ENCODE results near the gene VDR. TPM values are rescaled to one million over a fixed set of nuclear protein-coding genes. Genes with fewer than 3 reads are reported as not detected.

VDR gene
- total RNA-seq, 1 experiment from 2014 or later, result 15.4 TPM

DNA sequence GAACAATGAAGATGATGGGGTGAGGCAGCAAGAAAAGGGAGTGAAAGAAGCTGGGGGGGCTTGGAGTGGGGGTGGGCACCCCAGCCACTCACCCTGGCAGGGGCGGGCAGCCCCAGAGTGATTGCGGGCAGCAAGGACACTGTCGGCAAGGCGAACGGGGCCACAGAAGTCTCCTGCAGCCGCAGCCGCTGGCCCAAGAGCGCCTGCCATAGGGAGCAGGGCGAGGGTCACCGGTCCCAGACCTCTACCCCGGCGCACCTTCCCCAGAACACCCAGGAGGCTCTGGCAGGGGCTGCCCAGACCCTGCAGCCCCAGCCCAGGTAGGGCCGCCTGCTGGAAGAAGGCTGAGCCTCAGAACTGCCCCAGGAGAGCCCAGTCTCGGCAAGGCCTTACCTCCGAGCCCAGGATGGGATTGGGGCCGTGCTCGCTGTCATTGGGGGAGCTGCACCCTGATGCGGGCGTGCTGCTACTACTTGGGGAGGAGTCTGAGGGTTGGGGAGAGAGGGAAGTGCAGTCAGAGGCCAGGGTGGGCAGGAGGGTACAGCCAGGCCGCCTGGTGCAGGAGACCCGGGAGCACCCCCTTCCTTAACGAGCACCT, 108.9 kb downstream of the VDR start:
- no peak for DNase-seq (ENCODE audit: low spot score)

- DNase-seq (ENCODE audit: low spot score), result no peak
Observed at GRCh38 chr12:47795121-47795813, 109.5 kb downstream of the VDR start.

DNA sequence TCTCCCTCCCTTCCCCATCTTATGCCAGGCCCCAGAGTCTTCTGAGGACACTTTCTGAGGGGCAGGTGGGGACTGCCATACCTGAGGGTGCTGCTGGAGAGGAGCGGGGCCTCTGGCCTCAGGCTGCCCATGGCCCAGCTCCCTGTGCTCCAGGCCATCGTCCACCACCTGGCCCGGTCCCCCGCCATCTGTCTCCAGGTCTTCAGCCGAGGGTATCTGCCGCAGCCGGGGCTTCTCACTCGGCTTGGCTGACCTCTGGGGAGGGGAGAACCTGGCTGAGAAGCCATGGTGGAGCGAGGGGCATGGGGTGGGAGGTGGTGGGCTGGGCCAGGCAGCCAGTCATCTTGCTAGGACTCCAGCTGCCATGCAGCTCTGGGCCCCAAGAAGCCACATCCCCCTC, 110.1 kb downstream of the VDR start:
- DNase-seq (ENCODE audit: low spot score), result no peak

DNA sequence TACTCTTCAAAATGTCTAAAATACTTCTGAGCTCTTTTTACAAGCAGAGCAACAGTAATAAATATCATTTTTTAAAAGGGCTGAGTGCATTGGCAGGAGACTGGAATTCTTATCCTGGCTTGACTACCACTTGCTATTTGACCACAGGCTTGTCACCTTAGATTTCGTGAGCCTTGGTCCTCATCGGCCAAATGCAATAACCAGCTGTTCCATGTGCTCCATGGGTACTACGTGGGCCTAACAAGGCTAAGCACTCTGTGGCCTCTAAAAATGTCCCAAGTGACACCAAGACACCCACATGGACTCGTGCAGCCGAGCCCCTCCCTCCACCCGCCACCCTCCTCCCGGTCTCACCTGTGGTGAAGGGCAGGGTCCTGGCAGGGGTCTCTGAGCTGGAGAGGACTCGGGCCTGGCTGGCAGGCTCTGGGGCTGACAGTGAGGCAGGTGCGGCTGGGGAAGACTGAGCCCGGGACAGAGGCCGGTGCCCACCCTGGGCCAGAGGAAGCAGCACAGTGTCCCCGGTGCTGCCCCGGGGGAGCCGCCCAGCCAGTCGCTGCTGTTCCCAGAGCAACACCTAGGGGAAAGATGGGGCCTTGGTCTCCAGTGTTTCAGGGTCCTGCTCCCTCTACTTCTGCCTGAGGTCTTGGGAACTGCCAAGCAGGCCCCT, 111.6 kb downstream of the VDR start:
- DNase-seq (ENCODE audit: low spot score), result no peak

GRCh38 chr12:47791874-47792273, 112.9 kb downstream of the VDR start:
- no peak for DNase-seq (ENCODE audit: low spot score)

Other genes with a start within 250 kb of the VDR start
- 8.6 and 9.4 TPM in 2 replicates for gene RPAP3, start 199.0 kb downstream of the VDR start, total RNA-seq (2014; rRNA removed; shearing (Covaris generic))
- not detected in 2 replicates for gene ENDOU, start 179.5 kb downstream of the VDR start, total RNA-seq (2014; rRNA removed; shearing (Covaris generic))
- 38.2 and 44.1 TPM in 2 replicates for gene RAPGEF3, start 146.1 kb downstream of the VDR start, total RNA-seq (2014; rRNA removed; shearing (Covaris generic))
- 31.1 and 35.7 TPM in 2 replicates for gene SLC48A1, start 131.8 kb downstream of the VDR start, total RNA-seq (2014; rRNA removed; shearing (Covaris generic))
- 51.7 and 55.6 TPM in 2 replicates for gene HDAC7, start 85.1 kb downstream of the VDR start, total RNA-seq (2014; rRNA removed; shearing (Covaris generic))
- 126 and 132 TPM in 2 replicates for gene TMEM106C, start 58.6 kb upstream of the VDR start, total RNA-seq (2014; rRNA removed; shearing (Covaris generic))
- gene COL2A1, start 99.5 kb upstream of the VDR start, total RNA-seq (2014; rRNA removed; shearing (Covaris generic)), result not detected in 2 replicates
- 9.4 and 10.6 TPM in 2 replicates for gene SENP1, start 201.1 kb upstream of the VDR start, total RNA-seq (2014; rRNA removed; shearing (Covaris generic))
- gene PFKM, start 214.4 kb upstream of the VDR start, total RNA-seq (2014; rRNA removed; shearing (Covaris generic)), result 50.4 and 61.8 TPM in 2 replicates